HT-29 (cell line): ENCODE measurements around the gene MPI. TPM values are rescaled to one million over a fixed set of nuclear protein-coding genes. Genes with fewer than 3 reads are reported as not detected.
"Not testable (repeated sequence)": the region's sequence is repeated elsewhere in the genome, so short reads cannot be mapped to it uniquely, and the experiment has no call there.

Experiments
- DNase-seq: peaks from one replicate; pipeline ENCODE4 v3.0.0-alpha.2; 2015; ENCODE audit warnings: low spot score
- small RNA-seq: library from RNA; depleted of rRNA; stranded (forward); fragments of <200 nt; gene quantifications from one replicate; pipeline ENCODE3, GENCODE V24; 2014
- total RNA-seq: library from RNA; depleted of rRNA; stranded (reverse); fragments of >200 nt; shearing (Covaris generic); gene quantifications from 2 replicates; pipeline ENCODE4 v1.2.3, GENCODE V29; 2014; rRNA removed

MPI gene
- total RNA-seq, 1 experiment from 2014 or later = 61.3 TPM

DNA sequence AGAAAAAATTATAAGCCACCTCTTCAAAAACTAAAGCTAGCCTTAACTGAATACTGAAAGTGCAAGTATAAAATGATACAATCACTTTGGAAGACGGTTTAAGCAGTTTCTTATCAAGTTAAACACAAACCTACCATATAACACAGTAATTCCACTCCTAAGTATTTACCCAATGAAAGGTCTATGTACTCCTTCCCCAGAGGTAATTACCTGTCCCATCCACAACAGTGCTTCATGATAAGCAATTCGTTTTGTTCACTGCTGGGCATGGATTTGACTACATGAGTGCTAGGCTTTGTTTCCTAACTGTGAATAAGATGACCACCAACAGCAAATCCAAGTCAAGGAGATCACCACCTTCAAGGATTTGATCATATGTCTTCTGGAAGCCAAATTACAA lies 43.7 kb downstream of the MPI start:
- DNase-seq = no peak

DNA sequence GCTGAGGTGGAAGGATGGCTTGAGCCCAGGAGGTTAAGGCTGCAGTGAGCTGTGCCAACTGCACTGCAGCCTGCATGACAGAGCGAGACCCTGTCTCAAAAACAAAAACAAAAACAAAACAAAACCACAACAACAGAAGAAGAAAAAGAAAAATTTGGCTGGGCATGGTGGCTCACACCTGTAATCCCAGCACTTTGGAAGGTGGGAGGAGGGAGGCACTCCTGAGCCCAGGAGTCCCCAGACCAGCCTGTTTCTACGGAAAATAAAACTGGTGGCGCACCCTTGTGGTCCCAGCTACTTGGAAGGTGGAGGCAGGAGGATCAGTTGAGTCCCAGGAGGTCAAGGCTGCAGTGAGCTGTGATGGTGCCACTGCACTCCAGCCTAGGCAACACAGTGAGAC lies 45.4 kb downstream of the MPI start:
- not testable (repeated sequence) for DNase-seq

DNA sequence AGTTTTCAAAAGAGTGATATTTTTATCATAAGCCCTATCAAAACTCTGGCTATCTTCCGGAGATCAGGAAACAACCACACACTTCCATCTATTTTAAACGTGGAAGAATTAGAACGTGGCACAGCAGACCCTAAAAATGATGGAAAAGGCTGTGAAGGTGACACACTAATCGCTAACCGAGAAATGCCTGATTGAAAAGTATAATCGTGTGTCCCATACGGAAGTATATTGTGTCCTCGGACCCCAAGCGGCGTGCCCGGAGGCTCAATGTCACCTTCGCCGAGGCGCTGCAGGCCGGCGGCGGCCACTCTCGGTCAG lies 47.4 kb downstream of the MPI start:
- peak; percentile 58 for DNase-seq

DNA sequence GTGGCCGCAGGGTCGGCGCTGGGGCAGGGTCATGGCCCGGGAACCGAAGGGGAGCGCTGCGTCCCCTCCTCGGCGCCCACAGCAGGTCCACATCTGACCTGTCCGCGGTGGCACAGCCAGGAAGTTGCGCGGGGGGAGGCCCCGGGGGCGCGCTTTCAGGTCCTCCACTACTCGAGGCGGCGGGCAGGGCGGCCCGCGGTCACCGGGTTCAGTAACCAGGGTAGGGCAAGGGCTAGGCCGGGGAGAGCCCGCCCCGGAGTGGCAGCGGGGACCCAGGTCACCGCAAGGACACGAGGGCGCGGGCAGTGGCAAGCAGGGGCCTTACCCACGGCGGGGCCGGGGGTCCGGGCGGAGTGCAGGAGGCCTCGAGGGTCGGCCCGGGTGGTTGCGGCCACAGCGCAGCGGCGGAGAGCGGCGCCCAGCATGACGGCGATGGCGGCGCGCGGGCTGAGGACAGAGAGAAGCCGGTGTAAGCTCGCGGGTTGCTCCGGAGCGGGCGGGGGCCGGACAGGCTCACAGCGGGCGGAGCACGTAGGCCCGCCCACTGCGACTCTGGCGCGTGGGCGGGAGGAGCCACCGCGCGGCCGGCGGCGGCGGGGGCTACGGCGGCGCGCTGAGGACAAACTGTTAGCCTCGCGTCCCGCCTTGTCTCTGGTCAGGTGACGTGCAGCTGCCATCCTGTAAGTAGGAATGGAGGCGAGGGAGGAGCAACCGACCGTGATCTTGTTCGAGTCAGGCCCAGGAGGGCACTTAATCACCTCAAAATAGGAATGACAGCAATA lies 47.9 kb downstream of the MPI start, which contains the start of gene COX5A:
Gene COX5A, minus strand, starts transcription at position 484 of the 782 bp plus-strand sequence. Its CDS starts 59 bp downstream, at position 425.
- DNase-seq = peak; percentile 99

DNA sequence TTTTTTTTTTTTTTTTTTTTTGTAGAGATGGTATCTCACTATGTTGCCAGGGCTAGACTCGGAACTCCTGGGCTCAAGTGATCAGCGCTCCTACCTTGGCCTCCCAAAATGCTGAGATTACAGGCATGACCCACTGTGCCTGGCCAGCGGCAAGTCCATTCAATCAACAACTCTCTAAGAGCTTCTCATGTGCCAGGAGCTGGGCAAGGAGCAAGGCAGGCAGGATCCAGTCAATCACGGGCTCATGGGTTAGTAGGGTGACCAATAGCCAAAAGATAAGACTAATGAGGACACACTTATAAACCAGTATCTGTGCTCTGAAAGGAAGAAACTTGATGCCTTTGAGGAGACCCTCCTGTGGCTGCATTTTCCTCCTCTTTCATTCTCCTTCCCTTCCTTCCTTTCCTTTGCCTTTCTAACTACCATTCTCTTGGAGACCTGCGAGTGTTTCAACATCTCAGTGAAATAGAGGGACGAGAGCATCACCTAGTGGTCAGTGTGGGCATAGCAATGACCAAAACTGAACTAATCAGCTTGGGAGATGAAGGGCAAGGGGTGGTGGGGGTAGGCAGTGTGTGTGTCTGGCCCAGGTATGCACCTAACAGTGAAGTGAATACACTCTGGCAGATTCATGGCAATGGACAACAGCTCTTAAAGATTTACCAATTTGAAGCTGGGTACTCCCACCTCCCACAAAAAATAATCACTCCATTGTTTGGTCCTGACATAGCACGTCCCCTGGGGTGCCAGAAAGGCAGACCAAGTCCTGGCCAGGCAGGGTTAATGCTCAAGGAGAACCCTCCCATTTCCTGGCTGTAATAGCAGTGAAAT lies 60.5 kb downstream of the MPI start:
- DNase-seq = peak; percentile 96

DNA sequence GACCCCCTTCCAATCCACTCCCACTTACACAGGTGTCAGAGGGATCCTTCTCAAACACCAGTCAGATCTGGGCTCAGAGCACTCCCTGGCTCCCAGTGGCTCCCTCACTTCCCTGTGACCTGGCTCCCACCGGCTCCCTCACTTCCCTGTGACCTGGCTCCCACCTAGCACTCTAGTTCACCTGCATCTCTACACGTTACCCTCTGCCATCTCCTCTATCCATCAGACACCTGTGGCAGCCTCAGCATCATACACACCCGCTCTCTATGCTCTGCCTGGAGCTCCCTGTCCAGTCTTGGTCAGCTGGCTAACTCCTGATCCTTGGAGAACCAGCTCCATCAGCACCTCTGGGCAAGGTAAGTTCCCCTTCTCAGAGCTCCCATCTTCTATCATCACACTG lies 61.2 kb downstream of the MPI start:
- DNase-seq = no peak

Small RNAs within 50 kb of the gene (small RNA-seq; reads per million reads assigned to genes)
- gene MIR6882 = not detected

Other genes starting within 250 kb of the MPI start
- 9.4 and 24.0 TPM in 2 replicates for gene EDC3, start 194.0 kb upstream of the MPI start, total RNA-seq
- gene CYP1A1, start 164.5 kb upstream of the MPI start, total RNA-seq = 0.10 and 2.0 TPM in 2 replicates
- gene CYP1A2, start 141.2 kb upstream of the MPI start, total RNA-seq = not detected in 2 replicates
- 54.7 and 60.2 TPM in 2 replicates for gene CSK, start 108.0 kb upstream of the MPI start, total RNA-seq
- not detected in 2 replicates for gene LMAN1L, start 77.2 kb upstream of the MPI start, total RNA-seq
- gene CPLX3, start 63.4 kb upstream of the MPI start, total RNA-seq = 0.13 and 0.25 TPM in 2 replicates
- 96.4 and 97.0 TPM in 2 replicates for gene ULK3, start 46.9 kb upstream of the MPI start, total RNA-seq
- 45.6 and 57.4 TPM in 2 replicates for gene SCAMP2, start 16.7 kb upstream of the MPI start, total RNA-seq
- gene FAM219B, start 16.8 kb downstream of the MPI start, total RNA-seq = 66.1 and 66.2 TPM in 2 replicates
- 122 and 144 TPM in 2 replicates for gene COX5A, start 48.0 kb downstream of the MPI start, total RNA-seq
- 60.1 and 68.1 TPM in 2 replicates for gene RPP25, start 66.7 kb downstream of the MPI start, total RNA-seq
- 0.86 and 3.0 TPM in 2 replicates for gene SCAMP5, start 105.5 kb downstream of the MPI start, total RNA-seq
- gene PPCDC, start 133.5 kb downstream of the MPI start, total RNA-seq = 26.9 and 37.0 TPM in 2 replicates